ENCODE data around the gene ZNF740. TPM values are rescaled to one million over a fixed set of nuclear protein-coding genes. Genes with fewer than 3 reads are reported as not detected.
"Not testable (repeated sequence)": the region's sequence is repeated elsewhere in the genome, so short reads cannot be mapped to it uniquely, and the experiment has no call there.

The ZNF740 gene, protein sequence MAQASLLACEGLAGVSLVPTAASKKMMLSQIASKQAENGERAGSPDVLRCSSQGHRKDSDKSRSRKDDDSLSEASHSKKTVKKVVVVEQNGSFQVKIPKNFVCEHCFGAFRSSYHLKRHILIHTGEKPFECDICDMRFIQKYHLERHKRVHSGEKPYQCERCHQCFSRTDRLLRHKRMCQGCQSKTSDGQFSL
- 6.6 and 8.6 TPM in 2 replicates for total RNA-seq (2014; rRNA removed; shearing (Covaris generic))

DNA sequence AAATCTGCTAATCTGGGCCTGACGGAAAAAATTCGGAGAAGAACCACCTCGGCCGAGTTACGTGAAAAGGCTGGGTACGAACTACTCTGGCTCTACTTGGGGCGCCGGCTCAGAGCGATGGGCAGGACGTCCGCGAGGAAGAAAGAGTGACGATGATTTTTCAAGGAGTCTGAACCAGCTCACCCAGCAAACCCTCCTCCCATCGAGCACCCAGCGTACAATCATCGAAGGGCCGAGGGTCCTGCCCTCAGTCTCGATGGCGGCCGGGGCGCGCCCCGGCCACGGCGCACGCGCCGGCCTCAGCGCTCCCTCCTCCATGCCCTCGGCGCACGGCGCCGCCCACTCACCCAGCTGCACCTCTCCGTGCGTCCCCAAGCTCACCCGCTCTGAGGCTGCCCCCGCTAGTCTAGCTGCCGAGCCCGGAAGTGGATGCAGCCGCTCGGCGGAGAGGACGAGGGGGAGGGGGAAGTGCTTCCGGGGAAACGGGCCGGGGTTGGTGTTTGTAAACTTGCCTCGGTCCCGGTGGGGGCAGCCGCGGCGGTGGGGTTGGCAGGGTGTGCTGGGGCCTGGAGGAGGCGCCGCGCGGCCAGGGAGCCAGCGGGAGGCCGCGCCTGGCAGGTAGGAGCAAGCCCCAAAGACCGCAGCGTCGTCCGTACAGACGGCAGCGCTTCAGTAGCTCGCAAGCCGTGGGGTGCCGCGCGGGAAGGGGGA is at the start of gene ZNF740, which contains the start of gene CSAD:
Gene ZNF740 (plus strand): TSS at position 503 of the 711 bp plus-strand sequence. CDS start 1,262 bp downstream, outside the sequence.
Gene CSAD (minus strand): TSS at position 706 of the 711 bp plus-strand sequence. CDS start 7,455 bp downstream, outside the sequence.
- peak; percentile 94 for DNase-seq (ENCODE audit: low read depth)

DNA sequence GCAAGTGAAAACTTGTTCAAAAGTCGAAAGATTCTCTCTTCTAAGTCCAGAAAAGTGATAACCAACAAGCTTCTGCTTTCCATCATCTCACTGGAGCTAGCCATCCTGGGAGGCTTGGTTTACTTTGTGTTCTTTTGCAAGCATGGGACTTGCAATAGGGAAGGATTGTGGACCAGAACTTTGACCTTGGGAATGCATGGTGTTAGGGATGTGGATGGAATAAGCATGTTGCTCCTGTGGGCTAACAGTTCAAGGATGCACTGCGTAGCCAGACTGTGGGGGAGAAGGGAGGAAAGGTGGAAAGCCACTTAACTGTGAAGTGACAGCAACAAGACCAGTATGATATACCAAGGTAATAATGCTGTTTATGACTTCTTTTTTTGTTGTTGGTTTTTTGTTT is 48.7 kb upstream of the ZNF740 start:
- no peak for DNase-seq (ENCODE audit: low read depth)

DNA sequence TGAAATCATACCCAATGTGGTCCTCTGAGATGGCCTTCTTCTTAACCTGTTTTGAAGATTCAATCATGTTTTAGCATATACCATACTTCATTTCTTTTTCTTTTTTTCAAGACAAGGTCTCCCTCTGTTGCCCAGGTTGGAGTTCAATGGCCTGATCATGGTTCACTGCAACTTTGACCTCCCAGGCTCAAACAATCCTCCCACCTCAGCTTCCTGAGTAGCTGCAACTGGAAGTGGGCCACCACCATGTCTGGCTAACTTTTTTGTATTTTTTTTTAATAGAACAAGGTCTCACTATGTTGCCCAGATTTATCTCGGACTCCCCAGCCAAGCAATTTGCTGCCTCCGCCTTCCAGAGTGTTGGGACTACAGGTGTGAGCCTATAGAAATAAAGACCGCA is 46.8 kb upstream of the ZNF740 start:
- no peak for DNase-seq (ENCODE audit: low read depth)

DNA sequence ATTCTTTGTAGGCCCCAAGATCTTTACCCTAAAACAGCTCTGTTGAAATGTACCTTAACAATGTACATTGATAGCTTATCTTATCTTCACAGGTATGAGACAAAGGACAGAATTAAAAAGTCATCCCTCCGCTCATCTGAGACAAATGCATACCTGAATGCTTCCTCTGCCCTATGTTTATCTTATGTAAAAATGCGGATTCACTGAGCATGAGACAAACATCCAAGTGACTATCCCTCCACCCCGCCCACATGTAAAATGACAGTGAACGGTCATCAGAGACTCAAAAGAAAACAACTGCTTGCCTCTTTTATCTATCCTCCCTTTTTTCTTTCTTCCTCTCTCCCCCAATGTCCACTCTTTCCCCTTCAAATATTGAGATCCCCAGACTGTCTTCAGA is 37.2 kb upstream of the ZNF740 start:
- DNase-seq (ENCODE audit: low read depth), result no peak

DNA sequence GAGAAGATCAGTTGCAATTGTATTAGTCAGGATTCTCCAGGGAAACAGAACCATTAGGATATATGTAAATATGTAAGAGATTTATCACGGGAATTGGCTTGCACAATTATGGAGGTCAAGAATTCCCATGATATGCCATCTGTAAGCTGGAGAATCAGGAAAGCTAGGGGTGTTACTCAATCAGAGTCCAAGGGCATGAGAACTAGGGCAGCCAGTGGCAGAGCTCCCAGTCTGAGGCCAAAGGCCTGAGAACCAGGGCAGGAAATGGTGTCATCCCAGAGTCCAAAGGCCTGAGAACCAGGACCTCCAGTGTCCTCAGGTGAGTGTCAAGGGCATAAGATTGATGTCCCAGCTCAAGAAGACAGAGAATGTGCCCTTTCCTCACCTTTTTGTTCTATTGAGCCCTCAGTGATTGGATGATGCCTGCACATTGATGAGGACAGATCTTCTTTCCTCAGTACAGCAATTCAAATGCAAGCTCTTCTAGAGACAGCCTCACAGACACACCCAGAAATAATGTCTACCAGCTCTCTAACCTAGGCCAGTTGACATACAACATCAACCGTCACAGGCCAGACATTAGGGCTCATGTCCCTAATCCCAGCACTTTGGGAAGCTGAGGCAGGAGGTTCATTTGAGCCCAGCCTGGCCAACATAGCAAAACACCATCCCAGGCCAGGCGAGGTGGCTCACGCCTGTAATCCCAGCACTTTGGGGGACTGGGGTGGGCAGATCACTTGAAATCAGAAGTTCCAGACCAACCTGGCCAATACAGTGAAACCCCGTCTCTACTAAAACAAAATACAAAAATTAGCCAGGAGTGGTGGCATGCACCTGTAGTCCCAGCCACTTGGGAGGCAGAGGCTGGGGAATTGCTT is 34.9 kb upstream of the ZNF740 start:
- DNase-seq (ENCODE audit: low read depth), result no peak

DNA sequence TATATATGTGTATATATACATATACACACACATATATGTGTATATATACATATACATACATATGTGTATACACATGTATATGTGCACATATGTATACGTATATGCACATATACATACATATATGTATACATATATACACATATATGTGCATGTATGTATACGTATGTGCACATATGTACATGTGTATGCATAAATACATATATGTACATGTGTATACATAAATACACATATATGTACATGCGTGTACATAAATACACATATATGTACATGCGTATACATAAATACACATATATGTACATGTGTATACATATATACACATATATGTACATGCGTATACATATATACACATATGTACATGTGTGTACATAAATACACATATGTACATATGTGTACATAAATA is 33.3 kb upstream of the ZNF740 start:
- no peak for DNase-seq (ENCODE audit: low read depth)

DNA sequence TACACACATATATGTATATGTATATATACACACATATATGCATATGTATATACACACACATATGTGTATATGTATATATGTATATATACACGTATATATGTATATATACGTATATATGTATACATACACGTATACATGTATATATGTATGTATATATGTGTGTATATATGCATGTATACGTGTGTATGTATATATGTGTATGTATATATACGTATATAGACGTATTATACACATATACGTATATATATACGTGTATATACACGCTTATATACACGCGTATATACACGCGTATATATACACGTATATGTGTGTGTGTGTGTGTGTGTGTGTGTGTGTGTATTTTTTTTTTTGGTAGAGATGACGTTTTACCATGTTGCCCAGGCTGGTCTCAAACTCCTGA is 32.9 kb upstream of the ZNF740 start:
- no peak for DNase-seq (ENCODE audit: low read depth)

DNA sequence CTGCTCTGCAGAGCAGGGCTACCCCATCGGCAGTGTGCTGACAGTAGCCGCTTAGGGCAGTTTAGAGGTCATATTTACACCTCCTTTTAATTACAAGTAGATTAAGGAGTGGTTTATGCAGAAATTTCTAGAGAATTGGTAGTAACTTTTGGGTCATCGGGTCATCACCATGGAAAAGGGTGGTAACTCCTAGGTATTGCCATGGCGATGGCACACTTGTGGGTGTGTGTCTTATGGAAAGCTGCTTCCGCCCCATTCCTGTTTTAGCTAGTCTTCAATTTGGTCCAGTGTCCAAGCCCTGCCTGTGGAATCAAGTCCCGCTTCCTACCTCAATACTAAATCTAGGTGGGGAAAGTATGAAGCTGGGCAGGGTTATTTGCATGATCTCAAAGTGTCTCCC is 29.5 kb upstream of the ZNF740 start:
- no peak for DNase-seq (ENCODE audit: low read depth)

DNA sequence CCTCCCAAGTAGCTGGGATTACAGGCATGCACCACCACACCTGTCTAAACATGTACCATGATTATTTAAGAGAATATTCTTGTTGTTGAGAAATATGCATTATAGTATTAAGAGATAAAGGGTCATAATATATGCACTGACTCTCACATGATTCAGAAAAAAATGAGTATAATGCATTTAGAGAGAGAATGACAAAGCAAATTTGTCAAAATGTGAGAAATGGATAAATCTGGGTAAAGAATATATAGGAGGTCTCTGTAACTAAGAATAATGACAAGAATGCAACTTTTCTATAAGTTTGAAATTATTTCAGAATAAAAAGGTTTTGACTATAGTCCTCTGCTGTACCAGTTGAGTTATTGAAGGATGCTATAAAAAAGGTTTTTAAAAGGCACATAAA is 28.1 kb upstream of the ZNF740 start:
- DNase-seq (ENCODE audit: low read depth), result no peak

DNA sequence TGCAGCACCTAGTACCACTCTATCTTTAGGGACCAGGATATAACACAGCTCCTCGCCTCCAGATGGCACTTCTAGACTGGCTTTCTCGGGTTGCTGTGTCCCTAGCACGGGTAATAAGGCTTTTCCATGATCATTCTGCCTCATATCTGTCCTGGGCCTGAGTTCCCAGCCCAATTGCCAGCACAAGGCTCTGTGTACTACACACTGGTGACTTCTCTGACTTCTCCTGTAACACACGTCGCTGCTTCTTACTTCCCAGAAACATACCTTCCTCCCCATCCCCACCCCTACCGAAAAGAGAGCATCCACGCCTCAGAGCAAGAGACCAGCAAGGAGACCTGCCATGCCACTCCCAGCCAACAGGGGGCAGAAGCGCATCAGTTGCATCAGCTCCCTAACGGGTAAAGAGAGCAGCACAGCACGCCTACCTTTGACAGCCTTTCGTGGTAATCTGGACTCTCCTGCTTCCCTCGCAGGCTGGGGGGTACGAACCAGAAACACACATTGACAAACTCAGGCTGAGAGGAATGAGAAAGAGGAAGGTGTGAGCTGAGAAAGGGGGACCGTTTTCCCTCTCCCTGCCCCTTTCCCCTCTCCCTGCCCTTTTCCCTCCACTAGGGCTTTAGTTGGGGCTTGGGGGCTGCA is 21.2 kb upstream of the ZNF740 start:
- DNase-seq (ENCODE audit: low read depth), result peak; percentile 61

DNA sequence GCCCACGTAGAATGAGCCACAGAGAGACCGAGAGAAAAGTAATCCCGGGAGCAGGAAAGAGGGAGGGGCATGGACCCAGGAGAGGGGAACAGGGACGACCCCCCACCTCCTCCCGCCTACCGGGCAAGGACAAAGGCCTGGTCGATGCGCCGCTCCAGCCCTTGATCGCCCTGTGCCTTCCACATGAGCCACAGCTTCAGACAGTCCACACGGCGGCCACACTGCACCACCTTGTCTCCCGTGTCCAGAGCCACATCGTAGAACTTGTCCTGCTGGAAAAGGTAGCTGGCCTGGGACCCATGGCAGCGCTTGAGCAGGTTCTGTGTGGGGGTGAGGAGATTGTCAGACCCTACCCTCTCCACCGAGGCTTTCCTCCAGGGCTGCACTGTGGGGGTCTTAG is 20.5 kb upstream of the ZNF740 start:
- no peak for DNase-seq (ENCODE audit: low read depth)

DNA sequence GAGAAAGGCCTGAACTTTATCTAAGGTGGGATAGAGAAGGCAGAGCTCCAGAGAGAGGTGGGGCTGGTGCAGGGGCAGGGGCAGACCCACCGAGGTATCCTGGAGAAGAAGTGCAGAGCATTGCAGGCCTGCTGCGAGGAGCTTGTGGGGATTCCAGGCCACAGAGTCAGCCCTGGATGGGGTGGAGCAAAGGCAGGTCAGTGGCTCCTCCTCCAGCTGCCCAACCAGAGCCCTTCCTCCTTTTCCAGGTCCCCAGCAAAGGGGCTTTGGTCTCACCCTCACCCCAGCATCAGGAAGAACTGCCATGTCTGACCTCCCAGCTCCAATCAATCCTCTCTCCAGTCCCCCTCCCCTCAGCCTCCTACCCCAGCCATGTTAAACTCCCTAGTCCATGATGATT is 19.8 kb upstream of the ZNF740 start:
- DNase-seq (ENCODE audit: low read depth), result no peak

DNA sequence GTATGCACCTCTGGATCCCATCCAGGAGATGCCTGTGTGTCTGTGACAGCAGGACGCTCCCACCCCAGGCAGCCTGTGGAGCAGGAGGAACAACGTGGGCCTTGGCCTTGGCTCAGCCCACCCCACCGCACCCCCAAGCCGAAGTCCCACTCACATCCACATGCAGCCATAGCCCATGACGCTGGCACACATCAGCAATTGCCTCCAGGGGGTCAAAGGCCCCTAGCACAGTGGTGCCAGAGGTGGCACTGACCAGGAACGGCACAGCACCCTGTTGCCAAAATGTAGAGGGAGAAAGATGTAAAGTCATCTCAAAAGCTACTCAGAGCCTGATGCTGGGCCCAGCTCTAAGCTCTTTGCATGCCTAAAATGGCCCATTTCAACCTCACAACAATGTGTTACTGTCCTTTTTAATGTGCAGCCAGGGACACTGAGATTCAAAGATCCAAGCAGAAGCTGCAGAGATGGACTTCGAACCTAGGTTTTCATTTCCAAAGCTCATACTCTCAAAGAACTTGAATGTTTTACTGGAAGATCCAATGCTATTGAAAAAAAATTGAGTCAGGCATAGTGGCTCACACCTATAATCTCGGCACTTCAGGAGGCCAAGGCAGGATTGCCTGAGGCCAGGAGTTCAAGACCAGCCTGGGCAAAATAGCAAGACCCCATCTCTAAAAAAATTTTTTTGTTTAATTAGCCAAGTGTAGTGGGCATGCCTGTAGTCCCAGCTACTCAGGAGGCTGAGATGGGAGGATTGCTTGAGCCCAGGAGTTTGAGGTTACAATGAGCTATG is 19.2 kb upstream of the ZNF740 start:
- no peak for DNase-seq (ENCODE audit: low read depth)

DNA sequence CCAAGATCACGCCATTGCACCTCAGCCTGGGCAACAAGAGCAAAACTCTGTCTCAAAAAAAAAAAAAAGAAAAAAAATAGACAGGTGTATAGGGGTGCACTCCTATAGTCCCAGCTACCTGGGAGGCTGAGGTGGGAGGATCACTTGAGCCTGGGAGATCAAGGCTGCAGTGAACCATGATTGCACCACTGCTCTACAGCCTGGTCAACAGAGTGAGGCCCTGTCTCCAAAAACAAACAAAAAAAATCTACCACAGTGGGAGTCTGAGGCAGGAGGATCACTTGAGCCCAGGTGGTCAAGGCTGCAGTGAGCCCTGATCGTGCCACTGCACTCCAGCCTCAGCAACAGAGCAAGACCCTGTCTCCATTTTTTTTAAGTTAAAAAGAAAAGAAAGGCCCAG is 17.5 kb upstream of the ZNF740 start:
- DNase-seq (ENCODE audit: low read depth), result not testable (repeated sequence)

DNA sequence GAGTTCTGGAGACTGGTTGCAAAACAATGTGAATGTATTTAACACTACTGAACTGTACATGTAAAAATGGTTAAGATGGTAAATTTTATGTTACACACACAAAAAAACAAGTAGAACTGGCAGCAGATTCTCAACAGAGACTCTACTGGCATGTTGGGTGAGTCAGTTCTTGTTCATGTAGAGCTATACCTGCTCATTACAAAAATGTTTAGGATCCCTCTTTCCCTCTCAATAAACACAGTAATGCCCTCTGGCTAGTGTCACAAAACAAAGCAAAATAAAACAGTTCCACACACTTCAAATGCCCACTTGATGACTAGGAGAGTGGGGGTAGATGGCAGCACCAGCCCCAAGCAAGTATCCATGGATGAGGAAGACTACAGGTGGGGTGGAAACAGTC is 13.7 kb upstream of the ZNF740 start:
- no peak for DNase-seq (ENCODE audit: low read depth)

DNA sequence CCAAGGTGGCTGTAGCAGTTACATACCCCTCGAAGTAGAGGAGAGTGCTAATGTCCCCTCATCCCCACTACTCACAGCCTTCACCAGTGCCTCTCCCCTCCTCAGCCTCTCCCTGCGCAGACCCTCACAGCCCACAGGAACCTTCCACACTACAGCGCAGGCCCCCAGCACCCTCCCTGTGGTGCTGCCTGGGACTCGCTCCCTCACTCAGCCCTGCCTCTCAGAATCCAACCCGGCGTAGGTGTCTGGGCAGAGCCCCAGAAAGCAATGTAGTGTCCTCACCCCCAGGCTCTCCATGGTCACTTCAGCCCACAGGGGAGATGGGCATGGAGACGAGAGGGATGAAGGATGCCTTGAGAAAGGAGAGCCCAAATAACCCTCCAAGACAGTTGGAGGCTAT is 10.9 kb upstream of the ZNF740 start:
- no peak for DNase-seq (ENCODE audit: low read depth)

DNA sequence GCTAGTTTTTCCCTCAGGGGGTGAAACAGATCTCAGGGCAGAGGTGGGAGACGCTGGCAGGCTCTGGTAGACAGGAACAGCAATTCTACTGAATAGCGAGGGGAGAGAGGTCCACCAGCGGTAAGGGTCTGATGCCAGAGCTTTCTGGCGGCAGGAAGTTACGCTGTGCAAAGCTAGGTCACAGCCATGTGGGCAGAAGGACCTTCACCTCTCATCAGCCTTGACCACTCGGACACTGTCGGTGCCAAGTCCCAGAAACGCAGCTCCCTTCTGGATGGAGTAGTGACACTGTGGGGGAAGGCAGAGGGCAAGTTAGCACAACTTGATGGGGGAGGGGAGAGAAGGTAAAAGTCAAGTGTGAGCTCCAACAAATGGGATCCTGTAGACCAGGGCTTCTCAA is 10.3 kb upstream of the ZNF740 start:
- DNase-seq (ENCODE audit: low read depth), result no peak

DNA sequence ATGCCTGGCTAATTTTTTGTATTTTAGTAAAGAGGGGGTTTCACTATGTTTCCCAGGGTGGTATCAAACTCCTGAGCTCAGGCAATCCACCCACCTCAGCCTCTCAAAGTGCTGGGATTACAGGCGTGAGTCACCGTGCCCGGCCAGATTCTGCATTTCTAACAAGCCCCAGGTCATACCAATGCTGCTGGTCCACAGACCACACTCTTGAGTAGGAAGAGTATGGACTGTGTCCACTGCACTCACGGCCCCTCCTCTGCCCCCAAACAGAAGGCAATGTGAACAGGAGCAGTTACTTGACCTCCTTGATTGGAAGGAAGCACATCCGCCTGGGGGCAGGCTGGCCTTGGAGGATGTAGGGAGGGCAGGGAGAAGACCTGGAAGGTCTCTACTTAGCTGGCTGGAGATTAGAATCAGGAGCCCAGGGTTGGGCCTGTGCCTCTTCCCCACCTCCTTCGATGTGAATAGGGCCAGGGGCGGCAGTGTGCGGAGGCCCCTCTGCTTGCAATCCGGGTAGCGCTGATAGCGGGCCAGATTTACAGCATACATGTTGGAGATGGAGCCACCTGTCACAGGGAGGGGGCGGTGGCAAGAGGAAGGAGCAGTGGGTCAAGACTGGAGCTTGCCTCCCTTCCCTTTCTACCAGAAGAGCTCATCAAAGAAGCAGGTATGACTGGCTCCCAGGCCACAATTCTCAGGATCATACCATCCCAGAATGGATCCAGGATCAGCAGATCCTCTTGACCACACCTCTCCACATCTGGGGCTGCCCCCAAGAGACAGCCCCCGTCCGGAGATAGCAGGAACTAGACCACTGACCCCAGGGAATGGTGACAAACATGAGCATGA is 9.4 kb upstream of the ZNF740 start:
- DNase-seq (ENCODE audit: low read depth), result no peak

DNA sequence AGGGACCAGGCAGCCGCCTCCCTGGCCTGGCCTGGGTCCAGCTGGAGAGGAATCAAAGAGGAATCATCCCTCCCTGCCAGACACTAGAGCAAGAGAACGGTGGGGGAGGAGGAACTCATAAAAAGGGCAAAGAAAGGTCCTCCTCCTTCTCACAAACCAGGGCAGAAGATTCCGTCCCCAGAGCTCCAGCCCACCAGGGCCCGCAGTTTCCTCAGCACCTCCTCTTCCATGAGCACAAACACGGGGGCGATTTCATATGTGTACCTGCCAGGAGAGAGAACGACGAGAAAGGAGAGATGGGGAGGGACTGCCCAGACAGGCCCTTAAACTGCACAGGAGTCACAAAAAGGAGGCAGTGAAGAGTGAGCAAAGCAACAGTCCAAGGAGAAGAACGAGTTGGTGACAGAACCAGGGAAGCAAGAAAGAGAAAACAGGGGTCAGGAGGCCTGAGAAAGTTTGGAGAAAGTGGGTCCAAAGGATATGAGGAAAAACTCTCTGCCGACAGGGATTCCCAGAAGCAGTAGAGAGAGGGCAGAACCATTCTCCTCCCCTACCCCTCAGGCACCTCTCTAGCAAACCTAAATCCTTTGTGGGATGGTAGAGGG is 8.7 kb upstream of the ZNF740 start:
- DNase-seq (ENCODE audit: low read depth), result peak; percentile 39

DNA sequence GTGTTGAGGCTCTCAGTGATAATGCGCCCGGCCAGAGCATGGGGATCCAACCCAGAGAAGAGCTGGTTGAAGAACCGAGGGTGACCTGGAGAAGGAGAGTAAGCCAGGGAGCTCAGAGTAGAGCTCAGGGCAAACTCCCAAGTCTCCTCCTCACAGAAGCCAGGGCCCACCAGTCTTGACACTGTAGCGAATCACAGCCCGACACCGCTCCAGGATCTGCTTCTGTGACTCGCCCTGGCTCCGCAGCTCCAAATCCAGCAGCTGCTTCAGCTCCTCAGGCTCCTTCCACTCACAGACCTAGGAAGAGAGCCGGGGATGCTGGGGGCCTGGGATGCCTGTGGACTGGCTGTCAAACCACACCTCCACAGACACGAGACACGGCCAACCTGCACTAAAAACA is 8.2 kb upstream of the ZNF740 start:
- peak; percentile 28 for DNase-seq (ENCODE audit: low read depth)
